ENCODE data around the gene ARID5B. TPM values are rescaled to one million over a fixed set of nuclear protein-coding genes. Genes with fewer than 3 reads are reported as not detected.

The ARID5B gene
- total RNA-seq, 1 experiment from 2014 or later = 1.3 TPM

GRCh38 chr10:62075912-62076311 is 174.4 kb downstream of the ARID5B start:
- H3K4me2 ChIP-seq (ENCODE audit: low read depth, low read length, poor library complexity, severe bottlenecking) = no peak overlapping the region
- no peaks in the 10 kb centered on the region for H3K36me3 ChIP-seq (ENCODE audit: insufficient read depth, low read length)
- DNase-seq = no peak
- no peak overlapping the region for H3K9ac ChIP-seq (ENCODE audit: low read length)
- no peaks in the 10 kb centered on the region for H3K9me3 ChIP-seq (ENCODE audit: low read length)
- H3K27ac ChIP-seq (ENCODE audit: low read length) = no peak overlapping the region
- H3K79me2 ChIP-seq (ENCODE audit: low read length) = no peaks in the 10 kb centered on the region
- H3K27me3 ChIP-seq (ENCODE audit: low read length) = no peaks in the 10 kb centered on the region
- H3K4me3 ChIP-seq (ENCODE audit: low read length) = no peak overlapping the region
- H2AFZ ChIP-seq (ENCODE audit: low read length) = no peak overlapping the region
- no peaks in the 10 kb centered on the region for H4K20me1 ChIP-seq (ENCODE audit: insufficient read depth, low read depth, low read length)
- no peaks in the 10 kb centered on the region for H3K9me2 ChIP-seq (replicated peaks; ENCODE audit: insufficient read depth, low read length)
- H3K4me1 ChIP-seq (ENCODE audit: low read length) = peaks cover 45% of the 10 kb centered on the region

- Histone ChIP-seq H4K20me1 (ENCODE audit: insufficient read depth, low read depth, low read length) (no peaks in the 10 kb centered on the region), H3K4me1 (ENCODE audit: low read length) (peaks cover 54% of the 10 kb centered on the region), H3K9me3 (ENCODE audit: low read length) (no peaks in the 10 kb centered on the region), H3K4me3 (ENCODE audit: low read length) (no peak overlapping the region), H3K79me2 (ENCODE audit: low read length) (no peaks in the 10 kb centered on the region), H3K4me2 (ENCODE audit: low read depth, low read length, poor library complexity, severe bottlenecking) (peak overlapping the region; percentile 37), H3K27me3 (ENCODE audit: low read length) (no peaks in the 10 kb centered on the region), H2AFZ (ENCODE audit: low read length) (0 out of 2 replicates have a peak overlapping the region, but pooled peaks have one; percentile 35), H3K9me2 (replicated peaks; ENCODE audit: insufficient read depth, low read length) (no peaks in the 10 kb centered on the region), H3K9ac (ENCODE audit: low read length) (peak overlapping the region; percentile 43), H3K27ac (ENCODE audit: low read length) (peak overlapping the region; percentile 94), H3K36me3 (ENCODE audit: insufficient read depth, low read length) (no peaks in the 10 kb centered on the region)
- peak; percentile 80 for DNase-seq
These were observed 175.4 kb downstream of the ARID5B start for GRCh38 chr10:62076891-62077290.

- no peaks in the 10 kb centered on the region for H3K79me2 ChIP-seq (ENCODE audit: low read length)
- H3K4me2 ChIP-seq (ENCODE audit: low read depth, low read length, poor library complexity, severe bottlenecking) = peak overlapping the region; percentile 37
- no peaks in the 10 kb centered on the region for H3K9me2 ChIP-seq (replicated peaks; ENCODE audit: insufficient read depth, low read length)
- no peak for DNase-seq
- H3K27ac ChIP-seq (ENCODE audit: low read length) = peak overlapping the region; percentile 94
- peaks cover 60% of the 10 kb centered on the region for H3K4me1 ChIP-seq (ENCODE audit: low read length)
- no peaks in the 10 kb centered on the region for H3K9me3 ChIP-seq (ENCODE audit: low read length)
- H3K36me3 ChIP-seq (ENCODE audit: insufficient read depth, low read length) = no peaks in the 10 kb centered on the region
- no peaks in the 10 kb centered on the region for H4K20me1 ChIP-seq (ENCODE audit: insufficient read depth, low read depth, low read length)
- peak overlapping the region; percentile 43; the same call in 1 of the 2 replicates for H3K9ac ChIP-seq (ENCODE audit: low read length)
- H2AFZ ChIP-seq (ENCODE audit: low read length) = no peak overlapping the region
- H3K27me3 ChIP-seq (ENCODE audit: low read length) = no peaks in the 10 kb centered on the region
- H3K4me3 ChIP-seq (ENCODE audit: low read length) = no peak overlapping the region
These were observed 176.0 kb downstream of the ARID5B start for GRCh38 chr10:62077330-62078015.

- Histone ChIP-seq H3K36me3 (ENCODE audit: insufficient read depth, low read length) (no peaks in the 10 kb centered on the region), H3K9ac (ENCODE audit: low read length) (peak overlapping the region; percentile 72), H3K27me3 (ENCODE audit: low read length) (no peaks in the 10 kb centered on the region), H3K9me2 (replicated peaks; ENCODE audit: insufficient read depth, low read length) (no peaks in the 10 kb centered on the region), H2AFZ (ENCODE audit: low read length) (no peak overlapping the region), H4K20me1 (ENCODE audit: insufficient read depth, low read depth, low read length) (no peaks in the 10 kb centered on the region), H3K27ac (ENCODE audit: low read length) (peak overlapping the region; percentile 94), H3K4me1 (ENCODE audit: low read length) (peaks cover 82% of the 10 kb centered on the region), H3K9me3 (ENCODE audit: low read length) (no peaks in the 10 kb centered on the region), H3K4me3 (ENCODE audit: low read length) (peak overlapping the region; percentile 32; the same call in 1 of the 2 replicates), H3K79me2 (ENCODE audit: low read length) (no peaks in the 10 kb centered on the region), H3K4me2 (ENCODE audit: low read depth, low read length, poor library complexity, severe bottlenecking) (peak overlapping the region; percentile 69)
- peak; percentile 89 for DNase-seq
These were observed 178.5 kb downstream of the ARID5B start for GRCh38 chr10:62079885-62080559.

GRCh38 chr10:62080905-62081304 is 179.4 kb downstream of the ARID5B start:
- H3K9me2 ChIP-seq (replicated peaks; ENCODE audit: insufficient read depth, low read length) = no peaks in the 10 kb centered on the region
- no peaks in the 10 kb centered on the region for H3K36me3 ChIP-seq (ENCODE audit: insufficient read depth, low read length)
- no peak overlapping the region for H2AFZ ChIP-seq (ENCODE audit: low read length)
- H3K4me2 ChIP-seq (ENCODE audit: low read depth, low read length, poor library complexity, severe bottlenecking) = peak overlapping the region; percentile 69
- no peaks in the 10 kb centered on the region for H3K9me3 ChIP-seq (ENCODE audit: low read length)
- no peaks in the 10 kb centered on the region for H3K27me3 ChIP-seq (ENCODE audit: low read length)
- H3K79me2 ChIP-seq (ENCODE audit: low read length) = no peaks in the 10 kb centered on the region
- no peaks in the 10 kb centered on the region for H4K20me1 ChIP-seq (ENCODE audit: insufficient read depth, low read depth, low read length)
- H3K27ac ChIP-seq (ENCODE audit: low read length) = peak overlapping the region; percentile 94
- H3K4me3 ChIP-seq (ENCODE audit: low read length) = peak overlapping the region; percentile 7; the same call in 1 of the 2 replicates
- H3K4me1 ChIP-seq (ENCODE audit: low read length) = peaks cover 88% of the 10 kb centered on the region
- peak overlapping the region; percentile 72 for H3K9ac ChIP-seq (ENCODE audit: low read length)
- peak; percentile 55 for DNase-seq

GRCh38 chr10:62081341-62082270 is 180.1 kb downstream of the ARID5B start:
- peak overlapping the region; percentile 70; the same call in 1 of the 2 replicates for H2AFZ ChIP-seq (ENCODE audit: low read length)
- H3K4me2 ChIP-seq (ENCODE audit: low read depth, low read length, poor library complexity, severe bottlenecking) = peak overlapping the region; percentile 69
- no peaks in the 10 kb centered on the region for H3K9me2 ChIP-seq (replicated peaks; ENCODE audit: insufficient read depth, low read length)
- DNase-seq = peak; percentile 78
- H4K20me1 ChIP-seq (ENCODE audit: insufficient read depth, low read depth, low read length) = no peaks in the 10 kb centered on the region
- no peaks in the 10 kb centered on the region for H3K79me2 ChIP-seq (ENCODE audit: low read length)
- H3K9me3 ChIP-seq (ENCODE audit: low read length) = no peaks in the 10 kb centered on the region
- H3K4me3 ChIP-seq (ENCODE audit: low read length) = peak overlapping the region; percentile 52; the same call in 1 of the 2 replicates
- H3K9ac ChIP-seq (ENCODE audit: low read length) = peak overlapping the region; percentile 72
- H3K27me3 ChIP-seq (ENCODE audit: low read length) = no peaks in the 10 kb centered on the region
- H3K27ac ChIP-seq (ENCODE audit: low read length) = peak overlapping the region; percentile 94
- H3K4me1 ChIP-seq (ENCODE audit: low read length) = peaks cover 88% of the 10 kb centered on the region
- no peaks in the 10 kb centered on the region for H3K36me3 ChIP-seq (ENCODE audit: insufficient read depth, low read length)

- no peaks in the 10 kb centered on the region for H3K36me3 ChIP-seq (ENCODE audit: insufficient read depth, low read length)
- peak overlapping the region; percentile 70 for H2AFZ ChIP-seq (ENCODE audit: low read length)
- H3K27me3 ChIP-seq (ENCODE audit: low read length) = no peaks in the 10 kb centered on the region
- H4K20me1 ChIP-seq (ENCODE audit: insufficient read depth, low read depth, low read length) = no peaks in the 10 kb centered on the region
- peak overlapping the region; percentile 52 for H3K4me3 ChIP-seq (ENCODE audit: low read length)
- H3K9ac ChIP-seq (ENCODE audit: low read length) = peak overlapping the region; percentile 72
- DNase-seq = no peak
- H3K9me3 ChIP-seq (ENCODE audit: low read length) = no peaks in the 10 kb centered on the region
- H3K4me2 ChIP-seq (ENCODE audit: low read depth, low read length, poor library complexity, severe bottlenecking) = peak overlapping the region; percentile 69
- peaks cover 81% of the 10 kb centered on the region for H3K4me1 ChIP-seq (ENCODE audit: low read length)
- H3K27ac ChIP-seq (ENCODE audit: low read length) = peak overlapping the region; percentile 94
- H3K79me2 ChIP-seq (ENCODE audit: low read length) = no peaks in the 10 kb centered on the region
- no peaks in the 10 kb centered on the region for H3K9me2 ChIP-seq (replicated peaks; ENCODE audit: insufficient read depth, low read length)
These were observed 180.8 kb downstream of the ARID5B start for GRCh38 chr10:62082271-62082656.

All from Karpas-422 (cell line).